B cell (primary cell): ENCODE measurements around the gene LBH. TPM values are rescaled to one million over a fixed set of nuclear protein-coding genes. Genes with fewer than 3 reads are reported as not detected.

Experiments
- ATAC-seq: fragments of 200-7000 bp; cut with Tn5 transposase; one replicate; pipeline ENCODE4 v1.10.0; 2021; ENCODE audit warnings: low read depth, mild to moderate bottlenecking, moderate number of reproducible peaks, moderate library complexity
- CTCF ChIA-PET: fragments of 350-600 bp; sonication (Branson Sonifier 250); formaldehyde crosslinking; loops from one replicate; lab custom pipeline; 2021; ENCODE audit warnings: antibody characterized with exemption, inconsistent platforms; lab: Charles Lee
- POLR2A ChIA-PET: fragments of 350-600 bp; sonication (Branson Sonifier 250); formaldehyde crosslinking; loops from one replicate; lab custom pipeline; 2021; ENCODE audit warnings: antibody characterized with exemption; lab: Charles Lee
- DNase-seq: peaks from one replicate; pipeline ENCODE4 v3.0.0; 2013
- H2AFZ ChIP-seq: 2 replicates; pipeline ENCODE4 v1.6.1; 2012; ENCODE audit warnings: mild to moderate bottlenecking, low read depth, low read length; ENCODE audit not compliant: insufficient read depth, poor library complexity, severe bottlenecking
- H3K27ac ChIP-seq, 2 donors: 1 replicate in 1 of 2; 2 replicates in 1 of 2; pipeline ENCODE4 v1.5.1; 2012 to 2013; ENCODE audit warnings: low read length in 2 of 2, mild to moderate bottlenecking in 2 of 2, moderate library complexity in 1 of 2
- H3K27me3 ChIP-seq, 4 experiments: fragments of 200-600 bp in 1 of 4; sonication (generic) in 1 of 4; replicated peaks in 1 of 4; 1 replicate in 2 of 4; 2 replicates in 2 of 4; pipeline versions ENCODE4 v1.6.1 to v1.7.0; 2013 to 2016; ENCODE audit warnings: low read length in 3 of 4, mild to moderate bottlenecking in 2 of 4, mixed read lengths in 1 of 4, moderate library complexity in 1 of 4; ENCODE audit not compliant: insufficient read depth in 4 of 4, control insufficient read depth in 3 of 4; ENCODE audit errors: control extremely low read depth in 1 of 4
- H3K36me3 ChIP-seq, 2 experiments: replicated peaks in 1 of 2; 1 replicate in 1 of 2; 2 replicates in 1 of 2; pipeline versions ENCODE4 v1.6.1 to v1.7.1; 2013; ENCODE audit warnings: low read length in 1 of 2; ENCODE audit not compliant: insufficient read depth in 2 of 2, control insufficient read depth in 1 of 2; ENCODE audit errors: control extremely low read depth in 1 of 2, extremely low read depth in 1 of 2
- H3K4me1 ChIP-seq, 2 donors: fragments of 200-600 bp in 1 of 2; sonication (generic) in 1 of 2; 1 replicate in 1 of 2; 2 replicates in 1 of 2; pipeline versions ENCODE4 v1.5.1 to v1.6.1; 2013 to 2017; ENCODE audit warnings: low read length in 2 of 2; ENCODE audit not compliant: control insufficient read depth in 2 of 2, insufficient read depth in 2 of 2
- H3K4me2 ChIP-seq: replicated peaks from 2 replicates; pipeline ENCODE3; 2012; ENCODE audit warnings: mild to moderate bottlenecking, low read depth, low read length; ENCODE audit not compliant: poor library complexity, severe bottlenecking
- H3K4me3 ChIP-seq, 5 experiments: fragments of 200-600 bp in 1 of 5; sonication (generic) in 1 of 5; 1 replicate in 3 of 5; 2 replicates in 2 of 5; pipeline versions ENCODE4 v1.5.1 to v1.7.0; 2011 to 2016; ENCODE audit warnings: low read length in 4 of 5, mild to moderate bottlenecking in 4 of 5, low read depth in 2 of 5, control low read depth in 1 of 5, moderate library complexity in 1 of 5; ENCODE audit not compliant: insufficient read depth in 1 of 5; ENCODE audit errors: control extremely low read depth in 1 of 5, extremely low read depth in 1 of 5
- H3K79me2 ChIP-seq: fragments of 200-600 bp; sonication (generic); one replicate; pipeline ENCODE4 v1.6.0; 2016; ENCODE audit warnings: low read length; ENCODE audit not compliant: control insufficient read depth, insufficient read depth
- H3K9ac ChIP-seq: fragments of 200-600 bp; sonication (generic); 2 replicates; pipeline ENCODE4 v1.6.1; 2017; ENCODE audit warnings: mild to moderate bottlenecking, low read length, moderate library complexity
- H3K9me3 ChIP-seq, 3 donors: one replicate each; pipeline versions ENCODE4 v1.6.1 to v1.7.1; 2013; ENCODE audit warnings: low read length in 2 of 3; ENCODE audit not compliant: control insufficient read depth in 2 of 3, insufficient read depth in 1 of 3; ENCODE audit errors: control extremely low read depth in 1 of 3
- H4K20me1 ChIP-seq: 2 replicates; pipeline ENCODE4 v1.6.0; 2012; ENCODE audit warnings: mild to moderate bottlenecking, low read length; ENCODE audit not compliant: insufficient read depth, control insufficient read depth, poor library complexity, severe bottlenecking
- H3K27ac Mint-ChIP-seq: one replicate; pipeline ENCODE4 v1.8.0; 2021; ENCODE audit warnings: mixed read lengths
- H3K27me3 Mint-ChIP-seq: one replicate; pipeline ENCODE4 v1.8.0; 2021; ENCODE audit warnings: mixed read lengths
- H3K4me1 Mint-ChIP-seq: one replicate; pipeline ENCODE4 v1.8.0; 2021; ENCODE audit warnings: mixed read lengths
- H3K4me3 Mint-ChIP-seq: one replicate; pipeline ENCODE4 v1.8.0; 2021; ENCODE audit warnings: mixed read lengths
- H3K9me3 Mint-ChIP-seq: one replicate; pipeline ENCODE4 v1.8.0; 2022; ENCODE audit warnings: mixed read lengths; ENCODE audit not compliant: insufficient read depth
- EZH2 ChIP-seq: IDR thresholded peaks from 2 replicates; pipeline ENCODE4 v1.6.1; 2012; ENCODE audit warnings: borderline replicate concordance, low read depth, mild to moderate bottlenecking, moderate library complexity, low read length; ENCODE audit not compliant: insufficient read depth, poor library complexity, severe bottlenecking
- WGBS: methylation state at CpG from one replicate; pipeline ENCODE4 v1.1.5; 2013; ENCODE audit warnings: missing lambda C conversion rate; ENCODE audit not compliant: insufficient coverage; 5-methylcytosine and 5-hydroxymethylcytosine counted together
- intact Hi-C: fragments of 100-400 bp; cut with micrococcal nuclease; formaldehyde crosslinking; loops from one replicate; pipeline ENCODE4 v1.10.0; 2022
- polyA plus RNA-seq: library from polyadenylated mRNA; depleted of rRNA; stranded (reverse); fragments of >200 nt; gene quantifications from 2 replicates; pipeline ENCODE4 v1.2.3, GENCODE V29; 2012
- total RNA-seq, 2 donors: library from RNA; stranded (reverse); fragments of 120-200 nt in 1 of 2; gene quantifications; 1 replicate in 1 of 2; 2 replicates in 1 of 2; pipeline versions ENCODE4 v1.2.3 to v1.2.4, GENCODE V29; 2013 to 2022
- TF ChIP-seq, protein P1 (sequence below): fragments of 200-600 bp; IDR thresholded peaks from one replicate; pipeline ENCODE4 v1.8.0; 2022; ENCODE audit warnings: antibody characterized with exemption, mild to moderate bottlenecking

LBH gene
- total and polyA plus RNA-seq, 2 donors (not counting 1 experiment from before 2014, with no cell fraction given): 158 to 201 TPM

DNA sequence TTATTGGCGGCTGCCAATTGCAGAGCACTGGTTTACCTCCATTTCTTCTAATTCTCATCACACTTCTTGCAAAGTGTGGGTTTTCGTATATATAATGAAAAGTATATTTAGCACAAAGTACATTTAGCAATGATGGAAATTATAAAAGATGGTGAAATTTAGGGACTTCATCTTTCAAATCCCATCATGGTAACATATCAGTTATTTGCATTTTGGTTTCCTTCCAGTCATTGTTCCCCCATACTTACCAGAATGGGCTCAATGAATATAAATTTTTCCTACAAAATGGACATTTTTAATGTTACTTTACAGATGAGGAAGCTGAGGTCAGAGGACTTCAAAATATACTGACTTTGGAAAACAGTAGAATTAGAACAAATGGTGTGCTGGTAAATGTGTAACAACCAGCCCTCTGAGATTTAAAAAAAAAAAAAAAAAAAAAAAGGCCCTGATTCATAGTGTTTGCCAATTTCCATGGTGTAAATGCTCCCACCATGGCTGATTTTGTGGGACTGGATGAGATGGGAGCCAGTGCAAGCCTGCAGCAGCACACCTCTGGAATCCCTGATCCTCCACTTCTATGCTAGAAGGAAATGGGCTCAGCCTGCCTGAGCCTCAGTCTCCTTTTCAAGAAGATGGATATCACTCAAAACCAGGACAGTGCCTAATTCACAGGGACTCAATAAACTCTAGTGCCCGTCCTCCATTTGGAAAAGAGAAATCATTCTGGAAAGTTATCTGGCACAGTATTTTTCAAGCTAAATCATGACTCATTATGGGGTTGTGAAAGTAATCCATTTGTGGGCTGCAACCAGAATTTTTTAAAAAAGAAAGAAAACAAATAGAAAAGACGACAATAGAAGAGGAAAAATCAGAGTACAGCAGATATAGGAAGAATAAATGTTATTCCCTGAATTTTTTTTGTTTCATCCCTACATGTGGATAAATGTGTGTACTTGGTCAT is 34.0 kb downstream of the LBH start:
- Histone ChIP-seq H3K4me2 (peak overlapping the region; percentile 62), H4K20me1 (no peaks in the 10 kb centered on the region), H2AFZ (peak overlapping the region; percentile 80), H3K4me1 (peaks cover 56 to 64% of the 10 kb centered on the region in 2 donors), H3K79me2 (peaks cover 14% of the 10 kb centered on the region), H3K27ac (peak overlapping the region; percentile 76 to 90), H3K9me3 (peaks cover 0 to 8% (median 5%) of the 10 kb centered on the region in 3 donors), H3K27me3 (no peaks in the 10 kb centered on the region), H3K4me3 (no peak overlapping the region), H3K36me3 (peaks cover 0 to 2% of the 10 kb centered on the region in 2 experiments), H3K9ac (peak overlapping the region; percentile 43)
- intact Hi-C loops: loop anchor here (1.0 to 5.0 kb wide), 3 partner anchors 17 to 33 kb away; partner anchors contain the start of gene LBH
- Mint-ChIP-seq H3K4me3 (peak overlapping the region; percentile 85), H3K27me3 (no peaks in the 10 kb centered on the region), H3K9me3 (peaks cover 5% of the 10 kb centered on the region), H3K4me1 (peaks cover 82% of the 10 kb centered on the region), H3K27ac (peak overlapping the region; percentile 99)
- TF ChIP-seq, protein P1, sequence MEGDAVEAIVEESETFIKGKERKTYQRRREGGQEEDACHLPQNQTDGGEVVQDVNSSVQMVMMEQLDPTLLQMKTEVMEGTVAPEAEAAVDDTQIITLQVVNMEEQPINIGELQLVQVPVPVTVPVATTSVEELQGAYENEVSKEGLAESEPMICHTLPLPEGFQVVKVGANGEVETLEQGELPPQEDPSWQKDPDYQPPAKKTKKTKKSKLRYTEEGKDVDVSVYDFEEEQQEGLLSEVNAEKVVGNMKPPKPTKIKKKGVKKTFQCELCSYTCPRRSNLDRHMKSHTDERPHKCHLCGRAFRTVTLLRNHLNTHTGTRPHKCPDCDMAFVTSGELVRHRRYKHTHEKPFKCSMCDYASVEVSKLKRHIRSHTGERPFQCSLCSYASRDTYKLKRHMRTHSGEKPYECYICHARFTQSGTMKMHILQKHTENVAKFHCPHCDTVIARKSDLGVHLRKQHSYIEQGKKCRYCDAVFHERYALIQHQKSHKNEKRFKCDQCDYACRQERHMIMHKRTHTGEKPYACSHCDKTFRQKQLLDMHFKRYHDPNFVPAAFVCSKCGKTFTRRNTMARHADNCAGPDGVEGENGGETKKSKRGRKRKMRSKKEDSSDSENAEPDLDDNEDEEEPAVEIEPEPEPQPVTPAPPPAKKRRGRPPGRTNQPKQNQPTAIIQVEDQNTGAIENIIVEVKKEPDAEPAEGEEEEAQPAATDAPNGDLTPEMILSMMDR: no peak
- TF ChIP-seq EZH2: no peak
- POLR2A ChIA-PET: interaction anchor here (0.7 to 2.6 kb wide), 9 partner anchors 11 to 72 kb away, joined by 3 to 21 read pairs (median 4); partner anchors contain the start of gene LBH
- WGBS: no CpG with 5 or more reads among the region's 4 CpGs
- DNase-seq: no peak
- CTCF ChIA-PET: interaction anchor here (0.6 to 2.3 kb wide), 16 partner anchors 10 to 446 kb away, joined by 3 to 14 read pairs (median 4); no protein-coding TSS in a partner anchor
- ATAC-seq: no peak
